HepG2 (cell line): ENCODE measurements around the gene POGK. TPM values are rescaled to one million over a fixed set of nuclear protein-coding genes. Genes with fewer than 3 reads are reported as not detected.
A peak's percentile ranks its signal among the peaks of the same experiment; 100 is the strongest.

Experiments used
- ARID2 ChIP-seq: sonication (generic); formaldehyde crosslinking; IDR thresholded peaks from 2 replicates; pipeline ENCODE4 v1.8.1; 2022; ENCODE audit warnings: mild to moderate bottlenecking, missing genetic modification reagents, borderline replicate concordance
- HOXA7 ChIP-seq: sonication (generic); formaldehyde crosslinking; IDR thresholded peaks from 2 replicates; pipeline ENCODE4 v1.8.1; 2022; ENCODE audit warnings: mild to moderate bottlenecking, missing genetic modification reagents, moderate library complexity
- JUNB ChIP-seq: sonication (generic); formaldehyde crosslinking; IDR thresholded peaks from 2 replicates; pipeline ENCODE4 v1.8.0; 2022; ENCODE audit warnings: missing genetic modification reagents, mild to moderate bottlenecking, borderline replicate concordance
- NCOA2 ChIP-seq: sonication (generic); formaldehyde crosslinking; IDR thresholded peaks from 2 replicates; pipeline ENCODE4 v1.8.0; 2022; ENCODE audit warnings: inconsistent platforms
- NCOA5 ChIP-seq: sonication (generic); formaldehyde crosslinking; IDR thresholded peaks from 2 replicates; pipeline ENCODE4 v1.4.0; 2020; ENCODE audit warnings: missing genetic modification reagents
- NFATC3 ChIP-seq: sonication (generic); formaldehyde crosslinking; IDR thresholded peaks from 2 replicates; pipeline ENCODE4 v1.5.1; 2020; ENCODE audit warnings: mild to moderate bottlenecking, missing genetic modification reagents
- NR2C2 ChIP-seq: sonication (generic); formaldehyde crosslinking; IDR thresholded peaks from 2 replicates; pipeline ENCODE4 v1.4.0; 2020; ENCODE audit warnings: missing genetic modification reagents, mild to moderate bottlenecking, moderate library complexity, borderline replicate concordance
- PHF20 ChIP-seq: sonication (generic); formaldehyde crosslinking; IDR thresholded peaks from 2 replicates; pipeline ENCODE4 v1.5.0; 2020; ENCODE audit warnings: mild to moderate bottlenecking, missing genetic modification reagents
- SIX1 ChIP-seq: sonication (generic); formaldehyde crosslinking; IDR thresholded peaks from 2 replicates; pipeline ENCODE4 v1.4.0; 2020; ENCODE audit warnings: missing genetic modification reagents, borderline replicate concordance
- SOX6 ChIP-seq, 2 experiments: fragments of 450-650 bp in 1 of 2; sonication (generic) in 1 of 2; formaldehyde crosslinking in 1 of 2; IDR thresholded peaks; 2 replicates each; pipeline versions ENCODE4 v1.4.0 to v1.6.1; 2017 to 2020; ENCODE audit warnings: antibody characterized with exemption in 1 of 2, mild to moderate bottlenecking in 1 of 2, missing genetic modification reagents in 1 of 2
- USF2 ChIP-seq, 2 experiments: sonication (generic) in 1 of 2; formaldehyde crosslinking in 1 of 2; IDR thresholded peaks; 2 replicates each; pipeline versions ENCODE4 v1.5.1 to v1.6.1; 2011 to 2020; ENCODE audit warnings: borderline replicate concordance in 1 of 2, low read depth in 1 of 2, low read length in 1 of 2, mild to moderate bottlenecking in 1 of 2, missing genetic modification reagents in 1 of 2, moderate library complexity in 1 of 2
- YY1 ChIP-seq: IDR thresholded peaks from 2 replicates; pipeline ENCODE4 v1.6.1; 2011; ENCODE audit warnings: low read length, low read depth, moderate library complexity, mild to moderate bottlenecking; ENCODE audit not compliant: insufficient read depth, insufficient replicate concordance
- ZNF101 ChIP-seq: sonication (generic); formaldehyde crosslinking; IDR thresholded peaks from 2 replicates; pipeline ENCODE4 v1.4.0; 2020; ENCODE audit warnings: mild to moderate bottlenecking, low read depth, missing genetic modification reagents, borderline replicate concordance
- ZNF326 ChIP-seq: sonication (generic); formaldehyde crosslinking; IDR thresholded peaks from 2 replicates; pipeline ENCODE4 v1.4.0; 2020; ENCODE audit warnings: missing genetic modification reagents, borderline replicate concordance
- ZNF337 ChIP-seq: sonication (generic); formaldehyde crosslinking; IDR thresholded peaks from 2 replicates; pipeline ENCODE4 v1.5.1; 2020; ENCODE audit warnings: missing genetic modification reagents, low read depth, mild to moderate bottlenecking, borderline replicate concordance
- ZNF33B ChIP-seq: sonication (generic); formaldehyde crosslinking; IDR thresholded peaks from 2 replicates; pipeline ENCODE4 v1.5.1; 2020; ENCODE audit warnings: mild to moderate bottlenecking, missing genetic modification reagents
- ZNF572 ChIP-seq: sonication (generic); formaldehyde crosslinking; IDR thresholded peaks from 2 replicates; pipeline ENCODE4 v1.5.1; 2020; ENCODE audit warnings: mild to moderate bottlenecking, missing genetic modification reagents
- ZNF672 ChIP-seq: sonication (generic); formaldehyde crosslinking; IDR thresholded peaks from 2 replicates; pipeline ENCODE4 v1.8.1; 2022; ENCODE audit warnings: missing genetic modification reagents
- ZNF7 ChIP-seq: IDR thresholded peaks from 2 replicates; pipeline ENCODE4 v1.6.1; 2016; ENCODE audit warnings: missing biosample characterization, missing genetic modification reagents
- ZNF773 ChIP-seq: sonication (generic); formaldehyde crosslinking; IDR thresholded peaks from 2 replicates; pipeline ENCODE4 v1.4.0; 2020; ENCODE audit warnings: missing genetic modification reagents, borderline replicate concordance
- ZSCAN31 ChIP-seq: sonication (generic); formaldehyde crosslinking; IDR thresholded peaks from 2 replicates; pipeline ENCODE4 v1.5.0; 2020; ENCODE audit warnings: low read depth, mild to moderate bottlenecking, missing genetic modification reagents
- polyA plus RNA-seq, 8 experiments: library from polyadenylated mRNA; depleted of rRNA in 3 of 8; stranded (reverse) in 7 of 8; unstranded in 1 of 8; fragments of >200 nt; fragmentation: Illumina TruSeq in 4 of 8; extraction: Trizol in 4 of 8; gene quantifications; 2 replicates each; pipeline versions ENCODE4 v1.2.1 to v1.2.3, GENCODE V29; 2011 to 2016; ENCODE audit warnings: low read depth in 4 of 8, missing spikeins in 1 of 8, mixed read lengths in 1 of 8; ENCODE audit not compliant: insufficient read depth in 1 of 8
- total RNA-seq, 5 experiments: library from RNA; depleted of rRNA; stranded (reverse); fragments of >200 nt; fragmentation: Illumina TruSeq; extraction: Trizol; gene quantifications; 2 replicates each; pipeline ENCODE4 v1.2.3, GENCODE V29; 2016; ENCODE audit warnings: low read depth in 1 of 5
- TF ChIP-seq, protein P1 (sequence below): sonication (generic); formaldehyde crosslinking; IDR thresholded peaks from 2 replicates; pipeline ENCODE4 v1.5.0; 2020; ENCODE audit warnings: missing genetic modification reagents
- TF ChIP-seq, protein P2 (sequence below): IDR thresholded peaks from 2 replicates; pipeline ENCODE4 v1.6.1; 2016; ENCODE audit warnings: low read depth, control low read depth
- TF ChIP-seq, protein P3 (sequence below): sonication (generic); formaldehyde crosslinking; IDR thresholded peaks from 2 replicates; pipeline ENCODE4 v1.9.0; 2021; ENCODE audit warnings: missing genetic modification reagents, borderline replicate concordance

The POGK gene
- total and polyA plus RNA-seq, 2 of the 13 experiments (the other 11 are each of a cell fraction or from before 2014, with no cell fraction given), result 4.8 to 16.2 TPM

GRCh38 chr1:166874464-166874863 lies 35.2 kb downstream of the POGK start (continued):
- TF ChIP-seq NCOA2, result peak; percentile 57; the same call in 1 of the 2 replicates
- no peak for TF ChIP-seq ARID2
- no peak for TF ChIP-seq NFATC3 (CRISPR knock-in tag)
- TF ChIP-seq SOX6 (IDR thresholded peaks at IDR 0.05), result no peak
- peak; percentile 33 for TF ChIP-seq SOX6 (CRISPR knock-in tag; IDR thresholded peaks at IDR 0.05)
- TF ChIP-seq SIX1, result no peak
- TF ChIP-seq ZNF33B (CRISPR knock-in tag), result no peak
- TF ChIP-seq HOXA7, result no peak
- TF ChIP-seq ZNF101 (CRISPR knock-in tag), result no peak
- TF ChIP-seq ZSCAN31 (CRISPR knock-in tag), result no peak
- no peak for TF ChIP-seq ZNF7 (CRISPR knock-in tag)
- TF ChIP-seq, protein P1, sequence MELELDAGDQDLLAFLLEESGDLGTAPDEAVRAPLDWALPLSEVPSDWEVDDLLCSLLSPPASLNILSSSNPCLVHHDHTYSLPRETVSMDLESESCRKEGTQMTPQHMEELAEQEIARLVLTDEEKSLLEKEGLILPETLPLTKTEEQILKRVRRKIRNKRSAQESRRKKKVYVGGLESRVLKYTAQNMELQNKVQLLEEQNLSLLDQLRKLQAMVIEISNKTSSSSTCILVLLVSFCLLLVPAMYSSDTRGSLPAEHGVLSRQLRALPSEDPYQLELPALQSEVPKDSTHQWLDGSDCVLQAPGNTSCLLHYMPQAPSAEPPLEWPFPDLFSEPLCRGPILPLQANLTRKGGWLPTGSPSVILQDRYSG, result no peak
- TF ChIP-seq NR2C2 (CRISPR knock-in tag), result peak; percentile 25; the same call in 1 of the 2 replicates
- TF ChIP-seq ZNF773 (CRISPR knock-in tag), result no peak
- TF ChIP-seq NCOA5 (CRISPR knock-in tag), result no peak
- no peak for TF ChIP-seq ZNF326 (CRISPR knock-in tag)
- TF ChIP-seq JUNB (CRISPR knock-in tag), result no peak
- TF ChIP-seq USF2 (IDR thresholded peaks at IDR 0.05; ENCODE audit: low read depth, low read length), result no peak
- TF ChIP-seq USF2 (CRISPR knock-in tag; IDR thresholded peaks at IDR 0.05; ENCODE audit: borderline replicate concordance), result no peak
- TF ChIP-seq, protein P2, sequence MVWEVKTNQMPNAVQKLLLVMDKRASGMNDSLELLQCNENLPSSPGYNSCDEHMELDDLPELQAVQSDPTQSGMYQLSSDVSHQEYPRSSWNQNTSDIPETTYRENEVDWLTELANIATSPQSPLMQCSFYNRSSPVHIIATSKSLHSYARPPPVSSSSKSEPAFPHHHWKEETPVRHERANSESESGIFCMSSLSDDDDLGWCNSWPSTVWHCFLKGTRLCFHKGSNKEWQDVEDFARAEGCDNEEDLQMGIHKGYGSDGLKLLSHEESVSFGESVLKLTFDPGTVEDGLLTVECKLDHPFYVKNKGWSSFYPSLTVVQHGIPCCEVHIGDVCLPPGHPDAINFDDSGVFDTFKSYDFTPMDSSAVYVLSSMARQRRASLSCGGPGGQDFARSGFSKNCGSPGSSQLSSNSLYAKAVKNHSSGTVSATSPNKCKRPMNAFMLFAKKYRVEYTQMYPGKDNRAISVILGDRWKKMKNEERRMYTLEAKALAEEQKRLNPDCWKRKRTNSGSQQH (CRISPR knock-in tag), result no peak
- TF ChIP-seq, protein P3, sequence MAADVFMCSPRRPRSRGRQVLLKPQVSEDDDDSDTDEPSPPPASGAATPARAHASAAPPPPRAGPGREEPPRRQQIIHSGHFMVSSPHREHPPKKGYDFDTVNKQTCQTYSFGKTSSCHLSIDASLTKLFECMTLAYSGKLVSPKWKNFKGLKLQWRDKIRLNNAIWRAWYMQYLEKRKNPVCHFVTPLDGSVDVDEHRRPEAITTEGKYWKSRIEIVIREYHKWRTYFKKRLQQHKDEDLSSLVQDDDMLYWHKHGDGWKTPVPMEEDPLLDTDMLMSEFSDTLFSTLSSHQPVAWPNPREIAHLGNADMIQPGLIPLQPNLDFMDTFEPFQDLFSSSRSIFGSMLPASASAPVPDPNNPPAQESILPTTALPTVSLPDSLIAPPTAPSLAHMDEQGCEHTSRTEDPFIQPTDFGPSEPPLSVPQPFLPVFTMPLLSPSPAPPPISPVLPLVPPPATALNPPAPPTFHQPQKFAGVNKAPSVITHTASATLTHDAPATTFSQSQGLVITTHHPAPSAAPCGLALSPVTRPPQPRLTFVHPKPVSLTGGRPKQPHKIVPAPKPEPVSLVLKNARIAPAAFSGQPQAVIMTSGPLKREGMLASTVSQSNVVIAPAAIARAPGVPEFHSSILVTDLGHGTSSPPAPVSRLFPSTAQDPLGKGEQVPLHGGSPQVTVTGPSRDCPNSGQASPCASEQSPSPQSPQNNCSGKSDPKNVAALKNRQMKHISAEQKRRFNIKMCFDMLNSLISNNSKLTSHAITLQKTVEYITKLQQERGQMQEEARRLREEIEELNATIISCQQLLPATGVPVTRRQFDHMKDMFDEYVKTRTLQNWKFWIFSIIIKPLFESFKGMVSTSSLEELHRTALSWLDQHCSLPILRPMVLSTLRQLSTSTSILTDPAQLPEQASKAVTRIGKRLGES (CRISPR knock-in tag), result no peak
- TF ChIP-seq ZNF572 (CRISPR knock-in tag), result no peak
- no peak for TF ChIP-seq ZNF337
- no peak for TF ChIP-seq ZNF672
- no peak for TF ChIP-seq YY1
- no peak for TF ChIP-seq PHF20 (CRISPR knock-in tag)
